Embryonic facial prominence (tissue), 1 donor: ENCODE measurements around the gene MAPK14.

Source experiments
- DNase-seq: peaks from one replicate; pipeline ENCODE4 v3.0.0-alpha.2; 2016; ENCODE audit errors: extremely low spot score

MAPK14 gene

DNA sequence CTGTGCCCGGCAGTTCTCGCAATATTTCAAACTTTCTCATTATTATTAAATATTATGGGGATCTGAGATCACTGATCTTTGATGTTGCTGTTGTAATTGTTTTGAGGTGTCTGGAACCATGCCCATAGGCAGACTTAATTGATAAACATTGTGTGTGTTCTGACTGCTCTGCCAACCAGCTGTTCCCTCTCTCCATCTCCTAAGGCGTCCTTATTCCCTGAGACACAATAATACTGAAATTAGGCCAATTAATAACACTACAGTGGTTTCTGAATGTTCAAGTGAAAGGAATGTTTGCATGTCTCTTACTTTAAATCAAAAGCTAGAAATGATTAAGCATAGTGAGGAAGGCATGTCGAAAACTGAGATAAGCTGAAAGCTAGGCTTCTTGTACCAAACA is 7.6 kb downstream of the MAPK14 start:
- DNase-seq: no peak

DNA sequence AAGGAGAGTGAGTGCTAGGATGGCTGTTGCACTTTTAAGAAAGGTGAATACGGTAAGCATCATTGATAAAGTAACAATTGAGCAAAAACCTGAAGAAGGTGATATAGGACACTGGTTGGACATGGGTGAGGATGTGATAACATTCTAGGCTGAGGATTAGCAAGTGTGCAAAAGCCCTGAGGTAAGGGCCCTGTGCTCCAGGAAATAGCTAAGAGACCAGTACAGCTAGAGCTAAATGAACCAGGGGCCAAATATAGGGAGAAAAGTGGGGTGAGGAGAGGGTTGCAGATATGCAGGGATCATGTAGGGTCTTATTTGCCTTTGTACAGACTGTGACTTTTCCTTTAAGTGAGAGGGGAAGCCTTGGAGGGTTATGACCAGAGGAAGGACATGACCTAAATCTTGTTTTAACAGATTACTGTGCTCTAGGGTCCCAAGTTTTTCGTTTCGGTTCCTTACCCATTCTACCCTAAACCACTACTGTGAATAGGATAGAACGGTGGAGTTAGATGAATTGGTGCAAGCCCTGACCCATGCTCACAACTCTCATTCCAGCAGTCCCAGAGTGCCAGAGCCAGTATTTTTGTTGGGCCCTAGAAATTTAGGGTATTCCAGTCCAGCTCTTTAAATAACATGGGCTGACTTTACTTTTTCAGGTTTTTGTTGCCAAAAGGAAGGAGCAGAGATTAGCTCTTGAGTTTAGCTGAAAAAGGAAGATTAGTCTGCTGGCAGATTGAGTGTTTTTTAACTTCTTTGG is 10.7 kb downstream of the MAPK14 start:
- no peak for DNase-seq

GRCh38 chr6:36039112-36039511 is 11.5 kb downstream of the MAPK14 start:
- peak; percentile 60 for DNase-seq

GRCh38 chr6:36040958-36041357 is 13.3 kb downstream of the MAPK14 start:
- DNase-seq: no peak

DNA sequence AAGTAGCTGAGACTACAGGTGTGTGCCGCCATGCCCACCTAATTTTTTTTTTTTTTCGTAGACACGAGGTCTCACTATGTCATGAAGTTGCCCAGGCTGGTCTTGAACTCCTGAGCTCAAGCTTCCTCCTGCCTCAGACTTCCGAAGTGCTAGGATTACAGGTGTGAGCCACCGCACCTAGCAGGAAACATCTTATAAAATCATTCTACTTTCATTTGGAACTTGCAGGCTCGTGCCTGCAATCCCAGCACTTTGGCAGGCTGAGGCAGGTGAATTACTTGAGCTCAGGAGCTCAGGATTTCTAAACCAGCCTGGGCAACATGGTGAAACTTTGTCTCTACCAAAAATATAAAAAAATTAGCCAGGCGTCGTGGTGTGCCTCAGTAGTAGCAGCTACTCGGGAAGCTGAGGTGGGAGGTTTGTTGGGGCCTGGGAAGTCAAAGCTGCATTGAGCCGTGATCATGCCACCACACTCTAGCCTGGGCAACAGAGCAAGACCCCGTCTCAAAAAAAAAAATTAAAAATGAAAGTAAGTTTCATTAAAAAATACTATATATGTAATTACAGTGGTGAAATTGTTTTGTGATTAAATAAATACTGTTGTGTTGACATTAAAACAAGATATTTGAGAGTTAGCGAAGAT is 15.1 kb downstream of the MAPK14 start:
- no peak for DNase-seq

DNA sequence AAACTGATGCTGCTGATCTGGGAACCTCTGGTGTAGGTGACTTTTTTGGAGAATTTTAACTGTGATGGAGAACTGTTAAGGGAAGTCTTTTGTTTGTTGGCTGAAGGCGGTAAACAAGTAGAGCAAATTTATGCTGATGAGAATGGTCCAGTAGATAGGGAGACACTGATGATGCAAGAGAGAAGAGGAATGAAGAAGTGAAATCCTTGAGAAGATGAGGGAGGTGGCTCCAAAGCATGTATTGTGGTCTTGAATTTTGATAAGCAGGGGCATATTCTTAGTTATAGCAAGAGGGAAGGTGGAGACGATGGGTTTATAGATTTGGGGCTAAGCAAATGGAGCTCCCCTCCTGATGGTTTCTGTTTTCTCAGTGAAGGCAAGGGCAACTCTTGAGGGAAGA is 22.0 kb downstream of the MAPK14 start:
- DNase-seq: no peak

- DNase-seq: no peak
Measured at GRCh38 chr6:36050305-36050704, 22.7 kb downstream of the MAPK14 start.

DNA sequence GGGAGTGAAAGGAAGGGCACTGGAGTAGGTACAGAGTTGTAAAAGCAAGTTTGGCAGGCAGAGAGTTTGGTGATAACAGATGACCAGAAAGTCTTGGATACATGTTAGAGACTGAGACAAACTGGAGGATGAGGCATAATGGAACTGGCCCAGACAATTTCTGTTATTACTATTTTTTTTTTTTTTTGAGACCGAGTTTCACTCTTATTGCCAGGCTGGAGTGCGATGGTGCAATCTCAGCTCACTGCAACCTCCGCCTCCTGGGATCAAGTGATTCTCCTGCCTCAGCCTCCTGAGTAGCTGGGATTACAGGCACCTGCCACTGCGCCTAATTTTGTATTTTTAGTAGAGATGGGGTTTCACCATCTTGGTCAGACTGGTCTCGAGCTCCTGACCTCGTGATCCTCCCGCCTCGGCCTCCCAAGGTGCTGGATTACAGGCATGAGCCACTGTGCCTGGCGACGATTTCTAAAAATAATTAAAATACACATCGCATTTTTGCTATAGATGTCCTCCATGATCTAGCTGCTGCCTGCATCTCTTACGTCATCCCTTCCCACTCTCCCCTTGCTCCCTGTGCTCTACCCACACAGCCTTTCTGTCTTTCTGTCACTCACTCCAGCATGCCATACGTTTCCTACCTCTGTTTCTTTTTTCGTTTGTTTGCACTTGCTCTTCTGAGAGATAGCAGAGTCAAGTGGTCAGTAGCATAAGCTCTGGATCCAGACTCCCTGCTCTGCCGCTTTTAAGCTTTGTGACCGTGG is 23.5 kb downstream of the MAPK14 start:
- DNase-seq: no peak

GRCh38 chr6:36052097-36052496 is 24.5 kb downstream of the MAPK14 start:
- DNase-seq: no peak

- DNase-seq: no peak
Measured at GRCh38 chr6:36053878-36054277, 26.3 kb downstream of the MAPK14 start.

GRCh38 chr6:36054415-36054814 is 26.8 kb downstream of the MAPK14 start:
- DNase-seq: no peak

GRCh38 chr6:36054956-36055355 is 27.3 kb downstream of the MAPK14 start:
- no peak for DNase-seq

- no peak for DNase-seq
Measured at GRCh38 chr6:36056178-36056577, 28.6 kb downstream of the MAPK14 start.

DNA sequence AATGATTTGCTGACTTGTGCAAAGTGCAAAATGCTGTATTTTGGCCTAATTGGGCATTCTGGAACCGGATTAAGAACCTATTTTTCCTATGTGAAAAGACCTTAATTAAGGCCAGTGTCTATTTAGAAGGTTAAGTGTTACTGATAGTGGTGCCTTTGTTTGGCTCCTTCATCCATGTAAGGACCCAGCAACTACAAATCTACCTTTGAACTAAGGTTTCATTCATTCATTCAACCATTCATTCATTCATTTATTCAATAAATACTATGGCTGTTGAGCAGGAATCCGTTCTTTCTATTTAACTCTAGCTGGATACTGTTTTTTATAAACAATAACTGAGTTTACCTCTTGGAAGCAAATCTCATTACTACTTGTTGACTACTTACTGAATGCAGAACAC is 33.6 kb downstream of the MAPK14 start:
- DNase-seq: no peak

DNA sequence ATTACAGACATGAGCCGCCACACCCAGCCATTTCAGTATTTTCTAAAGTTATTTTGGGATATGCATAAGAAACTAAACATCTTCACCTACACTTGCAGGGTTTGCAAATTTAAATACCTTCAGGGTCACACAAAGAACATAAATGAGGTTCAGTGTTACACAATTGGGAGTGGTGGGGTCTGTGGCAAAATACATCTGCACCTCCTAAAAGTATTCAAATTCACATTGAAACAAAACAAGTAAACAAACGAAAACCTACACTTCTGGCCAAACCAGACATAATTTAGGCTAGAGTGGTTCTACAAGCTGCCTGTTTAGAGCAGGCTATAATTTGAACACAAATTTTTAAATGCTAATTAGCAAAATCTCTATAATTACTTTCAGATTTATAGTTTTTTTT is 34.6 kb downstream of the MAPK14 start:
- no peak for DNase-seq

DNA sequence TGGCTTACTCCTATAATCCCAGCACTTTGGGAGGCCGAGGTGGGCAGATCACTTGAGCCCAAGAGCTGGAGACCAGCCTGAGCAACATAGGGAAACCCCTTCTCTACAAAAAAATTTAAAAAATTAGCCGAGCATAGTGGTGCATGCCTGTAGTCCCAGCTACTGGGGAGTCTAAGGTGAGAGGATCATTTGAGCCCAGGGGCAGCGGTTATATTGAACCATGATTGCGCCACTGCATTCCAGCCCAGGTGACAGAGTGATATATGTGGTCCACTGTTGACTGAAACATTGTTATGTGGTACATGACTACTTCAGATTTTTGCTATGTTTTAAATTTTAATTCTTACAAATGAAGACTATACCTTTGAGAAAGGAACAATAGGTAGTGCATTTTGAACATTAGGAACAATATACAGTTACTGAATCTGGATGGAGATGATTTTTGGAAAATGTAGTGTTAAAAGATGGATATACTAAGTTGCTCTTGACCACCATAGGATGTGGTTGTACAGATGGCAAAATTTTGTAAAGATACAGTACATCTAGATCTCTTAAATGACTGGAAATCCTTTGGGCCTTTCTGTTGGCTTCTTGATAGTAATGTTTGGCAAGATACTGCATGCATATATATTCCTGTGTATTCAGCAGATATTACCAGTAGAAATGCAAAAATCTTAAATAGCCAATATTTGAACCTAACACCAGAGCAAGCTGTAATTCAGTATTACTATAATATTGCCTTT is 35.9 kb downstream of the MAPK14 start:
- DNase-seq: no peak

DNA sequence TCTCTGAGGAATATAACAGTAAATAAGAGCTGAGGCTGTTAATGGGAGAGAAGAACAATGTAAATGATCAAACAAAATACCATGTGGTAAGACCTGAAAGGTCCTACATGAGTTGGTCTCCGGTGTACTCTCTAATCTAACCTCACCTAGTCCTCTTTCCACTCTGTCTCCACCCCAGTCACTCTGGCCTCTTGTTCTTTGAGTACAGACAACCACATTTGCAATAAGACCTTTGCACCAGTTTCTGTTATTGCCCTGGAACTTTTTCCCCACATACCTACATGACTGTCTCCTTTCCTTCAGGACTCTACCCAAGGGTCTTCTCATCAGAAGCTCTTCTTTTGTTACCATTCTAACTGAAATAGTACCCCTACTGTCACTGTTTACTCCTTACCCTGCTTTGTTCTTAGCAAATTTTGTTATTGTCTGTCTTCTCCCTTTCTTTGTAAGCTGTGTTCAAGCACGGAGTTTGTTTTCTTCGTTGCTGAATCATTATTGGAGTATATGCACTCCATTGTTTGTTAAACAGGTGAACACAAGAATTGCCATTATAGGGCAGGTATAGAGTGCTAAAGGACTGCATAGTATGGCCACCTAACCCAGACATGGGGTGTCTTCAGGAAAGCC is 37.3 kb downstream of the MAPK14 start:
- DNase-seq: no peak

DNA sequence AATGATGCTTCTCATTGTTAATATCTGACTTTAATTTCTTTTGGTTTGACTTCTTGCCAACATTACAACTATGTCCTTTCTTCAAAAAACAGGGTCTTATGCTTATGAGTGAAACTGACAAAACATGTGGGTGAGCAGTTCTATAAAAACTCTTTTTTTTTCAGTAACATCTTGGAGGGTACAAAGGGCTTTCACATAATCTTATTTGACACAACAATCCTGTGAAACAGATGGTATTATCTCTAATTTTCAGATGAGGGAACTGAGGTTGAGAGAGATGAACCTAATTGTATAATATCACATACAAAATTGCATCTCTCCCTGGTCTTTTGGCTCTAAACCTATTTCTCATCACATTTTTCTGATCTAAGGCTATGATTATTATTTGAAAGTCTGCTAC is 38.3 kb downstream of the MAPK14 start:
- no peak for DNase-seq

- no peak for DNase-seq
Measured at GRCh38 chr6:36066817-36067216, 39.2 kb downstream of the MAPK14 start.

GRCh38 chr6:36067374-36068011 is 39.9 kb downstream of the MAPK14 start:
- no peak for DNase-seq

GRCh38 chr6:36068012-36068392 is 40.4 kb downstream of the MAPK14 start:
- DNase-seq: no peak
